ENCODE results near the gene AP1M2. TPM values are rescaled to one million over a fixed set of nuclear protein-coding genes. Genes with fewer than 3 reads are reported as not detected.

Gene AP1M2
- total RNA-seq, 3 donors from 2014 or later: 34.1 to 49.9 TPM; not detected in 1

GRCh38 chr19:10565028-10565566 is 22.0 kb downstream of the AP1M2 start:
- peak overlapping the region; percentile 80 to 89 for H3K27ac ChIP-seq
- no peaks in the 10 kb centered on the region for H3K36me3 ChIP-seq
- no peaks in the 10 kb centered on the region for H3K9me3 ChIP-seq
- H3K27me3 ChIP-seq: no peaks in the 10 kb centered on the region
- peak overlapping the region; percentile 87 to 91 (median 90) for H3K4me3 ChIP-seq
- DNase-seq (ENCODE audit: low spot score in 2 of 2): peak in 1 of 2 donors; percentile 32
- peaks cover 0 to 12% of the 10 kb centered on the region in 2 donors for H3K4me1 ChIP-seq
- intact Hi-C loops (cut with DNase I; ENCODE audit: low total_unique reads): no loop called here
- TF ChIP-seq POLR2AphosphoS5 (IDR thresholded peaks at IDR 0.05): no peak
- peak in 1 of 3 donors; percentile 14 for TF ChIP-seq CTCF (IDR thresholded peaks at IDR 0.05)

GRCh38 chr19:10562609-10563008 is 24.5 kb downstream of the AP1M2 start:
- H3K36me3 ChIP-seq: no peaks in the 10 kb centered on the region
- H3K27ac ChIP-seq: no peak overlapping the region
- peaks cover 0 to 12% of the 10 kb centered on the region in 2 donors for H3K4me1 ChIP-seq
- TF ChIP-seq POLR2AphosphoS5 (IDR thresholded peaks at IDR 0.05) (no peak), CTCF (IDR thresholded peaks at IDR 0.05) (no peak), POLR2A (IDR thresholded peaks at IDR 0.05) (no peak)
- no peak overlapping the region for H3K4me3 ChIP-seq
- H3K9me3 ChIP-seq: no peaks in the 10 kb centered on the region
- intact Hi-C loops (cut with DNase I; ENCODE audit: low total_unique reads): no loop called here
- H3K27me3 ChIP-seq: no peaks in the 10 kb centered on the region
- no peak for DNase-seq (ENCODE audit: low spot score in 2 of 2)

GRCh38 chr19:10560154-10560553 is 27.0 kb downstream of the AP1M2 start:
- peaks cover 0 to 5% of the 10 kb centered on the region in 2 donors for H3K4me1 ChIP-seq
- no peak for DNase-seq (ENCODE audit: low spot score in 2 of 2)
- H3K27me3 ChIP-seq: no peaks in the 10 kb centered on the region
- intact Hi-C loops (cut with DNase I; ENCODE audit: low total_unique reads): no loop called here
- H3K4me3 ChIP-seq: no peak overlapping the region
- TF ChIP-seq CTCF (IDR thresholded peaks at IDR 0.05) (no peak), POLR2A (IDR thresholded peaks at IDR 0.05) (no peak), POLR2AphosphoS5 (IDR thresholded peaks at IDR 0.05) (no peak)
- no peaks in the 10 kb centered on the region for H3K36me3 ChIP-seq
- no peak overlapping the region for H3K27ac ChIP-seq
- H3K9me3 ChIP-seq: no peaks in the 10 kb centered on the region

- Histone ChIP-seq H3K27me3 (no peaks in the 10 kb centered on the region), H3K9me3 (no peaks in the 10 kb centered on the region), H3K36me3 (peaks cover under 1% of the 10 kb centered on the region), H3K27ac (no peak overlapping the region), H3K4me3 (no peak overlapping the region), H3K4me1 (no peaks in the 10 kb centered on the region)
- no peak for DNase-seq (ENCODE audit: low spot score in 2 of 2)
- intact Hi-C loops (cut with DNase I; ENCODE audit: low total_unique reads): no loop called here
- TF ChIP-seq CTCF (IDR thresholded peaks at IDR 0.05) (no peak), POLR2A (IDR thresholded peaks at IDR 0.05) (no peak), POLR2AphosphoS5 (IDR thresholded peaks at IDR 0.05) (no peak)
Measured at GRCh38 chr19:10557603-10558197, 29.4 kb downstream of the AP1M2 start.

GRCh38 chr19:10555610-10555973 is 31.5 kb downstream of the AP1M2 start:
- intact Hi-C loops (cut with DNase I; ENCODE audit: low total_unique reads): no loop called here
- Histone ChIP-seq H3K27me3 (no peaks in the 10 kb centered on the region), H3K36me3 (peaks cover 4% of the 10 kb centered on the region), H3K4me3 (no peak overlapping the region), H3K9me3 (no peaks in the 10 kb centered on the region), H3K27ac (peak overlapping the region; percentile 64 to 76), H3K4me1 (no peaks in the 10 kb centered on the region)
- no peak for DNase-seq (ENCODE audit: low spot score in 2 of 2)
- TF ChIP-seq CTCF (IDR thresholded peaks at IDR 0.05): no peak
- TF ChIP-seq POLR2AphosphoS5 (IDR thresholded peaks at IDR 0.05): no peak
- TF ChIP-seq POLR2A (IDR thresholded peaks at IDR 0.05): no peak
